Trophoblast cell (in vitro differentiated cells and primary cell): Measurements from ENCODE around the gene RFX3.

Experiments used
- DNase-seq, 2 donors: peaks; one replicate each; pipeline ENCODE4 v3.0.0-alpha.2; 2016
- H2AFZ ChIP-seq: 2 replicates; pipeline ENCODE4 v1.6.1; 2013; ENCODE audit warnings: low read length, moderate library complexity, mild to moderate bottlenecking; ENCODE audit not compliant: insufficient read depth, poor library complexity
- H2AK5ac ChIP-seq: 2 replicates; pipeline ENCODE4 v1.6.1; 2013; ENCODE audit warnings: mild to moderate bottlenecking, low read length
- H2BK120ac ChIP-seq: 2 replicates; pipeline ENCODE4 v1.6.1; 2013; ENCODE audit warnings: low read length, mild to moderate bottlenecking, moderate library complexity; ENCODE audit not compliant: insufficient read depth, poor library complexity
- H2BK12ac ChIP-seq: 2 replicates; pipeline ENCODE4 v1.6.1; 2013; ENCODE audit warnings: mild to moderate bottlenecking, low read length, moderate library complexity
- H2BK5ac ChIP-seq: 2 replicates; pipeline ENCODE4 v1.6.1; 2013; ENCODE audit warnings: low read length, low read depth, moderate library complexity, mild to moderate bottlenecking; ENCODE audit not compliant: poor library complexity
- H3K14ac ChIP-seq: 2 replicates; pipeline ENCODE4 v1.6.1; 2013; ENCODE audit warnings: mild to moderate bottlenecking, low read length
- H3K18ac ChIP-seq: 2 replicates; pipeline ENCODE4 v1.6.1; 2013; ENCODE audit warnings: mild to moderate bottlenecking, low read length
- H3K23ac ChIP-seq: 2 replicates; pipeline ENCODE4 v1.6.1; 2013; ENCODE audit warnings: low read length
- H3K27ac ChIP-seq: 2 replicates; pipeline ENCODE4 v1.5.1; 2013; ENCODE audit warnings: low read depth, mild to moderate bottlenecking, inconsistent platforms, low read length, moderate library complexity
- H3K27me3 ChIP-seq: 2 replicates; pipeline ENCODE4 v1.6.1; 2013; ENCODE audit warnings: inconsistent platforms, mild to moderate bottlenecking, low read length, moderate library complexity; ENCODE audit not compliant: insufficient read depth
- H3K36me3 ChIP-seq, 2 experiments: 1 replicate in 1 of 2; 2 replicates in 1 of 2; pipeline ENCODE4 v1.6.1; 2013; ENCODE audit warnings: low read length in 2 of 2, mild to moderate bottlenecking in 2 of 2, moderate library complexity in 1 of 2; ENCODE audit not compliant: insufficient read depth in 2 of 2, control insufficient read depth in 1 of 2
- H3K4ac ChIP-seq: 2 replicates; pipeline ENCODE4 v1.6.1; 2013; ENCODE audit warnings: low read depth, mild to moderate bottlenecking, low read length, moderate library complexity
- H3K4me1 ChIP-seq, 2 experiments: 1 replicate in 1 of 2; 2 replicates in 1 of 2; pipeline ENCODE4 v1.6.1; 2013; ENCODE audit warnings: low read length in 2 of 2, mild to moderate bottlenecking in 2 of 2, moderate library complexity in 1 of 2; ENCODE audit not compliant: insufficient read depth in 2 of 2, control insufficient read depth in 1 of 2
- H3K4me2 ChIP-seq: 2 replicates; pipeline ENCODE4 v1.6.1; 2013; ENCODE audit warnings: inconsistent platforms, mild to moderate bottlenecking, low read length, moderate library complexity
- H3K4me3 ChIP-seq: 2 replicates; pipeline ENCODE4 v1.5.1; 2013; ENCODE audit warnings: mild to moderate bottlenecking, low read depth, low read length, inconsistent platforms
- H3K79me1 ChIP-seq: one replicate; pipeline ENCODE4 v1.6.1; 2013; ENCODE audit warnings: low read length
- H3K79me2 ChIP-seq: 2 replicates; pipeline ENCODE4 v1.6.1; 2013; ENCODE audit warnings: low read length, mild to moderate bottlenecking; ENCODE audit not compliant: control insufficient read depth, insufficient read depth, poor library complexity
- H3K9ac ChIP-seq: 2 replicates; pipeline ENCODE4 v1.6.1; 2013; ENCODE audit warnings: mild to moderate bottlenecking, low read length
- H3K9me3 ChIP-seq: 2 replicates; pipeline ENCODE4 v1.6.1; 2013; ENCODE audit warnings: low read depth, mild to moderate bottlenecking, control low read depth, inconsistent platforms, low read length; ENCODE audit not compliant: insufficient read depth
- H4K12ac ChIP-seq: 2 replicates; pipeline ENCODE4 v1.6.1; 2013; ENCODE audit warnings: low read depth, mild to moderate bottlenecking, low read length, moderate library complexity
- H4K8ac ChIP-seq: 2 replicates; pipeline ENCODE4 v1.6.1; 2013; ENCODE audit warnings: low read depth, mild to moderate bottlenecking, low read length, moderate library complexity
- H4K91ac ChIP-seq: one replicate; pipeline ENCODE4 v1.6.1; 2013; ENCODE audit warnings: low read depth, mild to moderate bottlenecking, low read length, moderate library complexity
- WGBS: extraction: QIAGEN DNeasy Blood & Tissue Kit; methylation state at CpG from one replicate; pipeline ENCODE4 v1.1.7; 2013; ENCODE audit warnings: missing lambda C conversion rate; ENCODE audit not compliant: insufficient read length, insufficient coverage; ENCODE audit errors: extremely low coverage; 5-methylcytosine and 5-hydroxymethylcytosine counted together

Gene RFX3

DNA sequence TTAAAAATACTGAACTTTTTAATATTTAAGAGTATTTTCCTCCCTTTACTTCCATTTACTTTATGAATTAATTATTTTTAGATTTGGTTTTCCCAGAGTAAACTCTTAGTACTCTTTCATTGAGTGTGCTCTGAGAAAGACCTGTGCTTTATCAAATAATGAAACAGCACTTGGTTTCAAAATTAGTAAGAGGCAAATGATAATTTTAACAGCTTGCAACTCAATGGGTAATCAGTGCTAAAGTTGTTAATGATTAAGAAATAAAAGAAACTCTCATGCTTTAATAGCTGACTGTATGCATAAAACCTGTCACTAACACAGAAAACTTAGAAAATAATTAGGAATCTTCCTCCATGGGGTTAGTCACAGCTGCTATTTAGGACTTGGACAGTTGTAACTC, 244.4 kb downstream of the RFX3 start:
- no peak overlapping the region for H2BK5ac ChIP-seq
- no peak overlapping the region for H2AK5ac ChIP-seq
- no peak for DNase-seq
- H3K36me3 ChIP-seq, result no peaks in the 10 kb centered on the region
- no peaks in the 10 kb centered on the region for H3K27me3 ChIP-seq
- H3K4me3 ChIP-seq, result no peak overlapping the region
- no peak overlapping the region for H2BK12ac ChIP-seq
- no peak overlapping the region for H3K4me2 ChIP-seq
- H3K18ac ChIP-seq, result no peak overlapping the region
- H2BK120ac ChIP-seq, result no peak overlapping the region
- no peaks in the 10 kb centered on the region for H3K79me1 ChIP-seq
- H3K4ac ChIP-seq, result no peak overlapping the region
- H3K79me2 ChIP-seq, result no peaks in the 10 kb centered on the region
- no peak overlapping the region for H4K12ac ChIP-seq
- no peak overlapping the region for H4K91ac ChIP-seq
- no peak overlapping the region for H3K23ac ChIP-seq
- no peak overlapping the region for H3K9ac ChIP-seq
- no peak overlapping the region for H2AFZ ChIP-seq
- H3K9me3 ChIP-seq, result no peaks in the 10 kb centered on the region
- H3K4me1 ChIP-seq, result no peaks in the 10 kb centered on the region
- no peak overlapping the region for H3K27ac ChIP-seq
- no peak overlapping the region for H3K14ac ChIP-seq
- H4K8ac ChIP-seq, result no peak overlapping the region

DNA sequence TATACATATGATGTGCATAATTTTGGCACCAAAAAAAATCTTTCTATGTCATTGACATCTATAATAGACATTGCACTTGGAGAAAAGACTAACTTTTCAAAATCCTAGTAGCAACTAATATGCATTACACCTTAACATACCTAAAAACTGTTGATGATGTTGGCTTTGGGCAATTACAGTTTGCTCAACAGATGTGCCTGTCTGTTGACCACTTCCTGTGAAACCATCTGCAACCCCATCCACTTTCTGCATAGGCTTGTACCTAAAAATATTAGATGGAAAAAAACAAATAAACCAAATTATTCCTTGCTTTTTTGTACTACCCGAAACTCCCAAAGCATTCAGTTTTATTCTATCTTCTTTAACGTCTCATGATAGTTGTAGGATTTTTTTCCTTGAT, 248.6 kb downstream of the RFX3 start:
- H3K27me3 ChIP-seq, result no peaks in the 10 kb centered on the region
- no peak overlapping the region for H3K14ac ChIP-seq
- DNase-seq, result no peak
- WGBS, result no CpG with 5 or more reads among the region's 2 CpGs
- no peak overlapping the region for H2AFZ ChIP-seq
- H3K9me3 ChIP-seq, result no peaks in the 10 kb centered on the region
- no peak overlapping the region for H4K12ac ChIP-seq
- no peaks in the 10 kb centered on the region for H3K4me1 ChIP-seq
- H2BK12ac ChIP-seq, result no peak overlapping the region
- no peak overlapping the region for H3K18ac ChIP-seq
- H3K36me3 ChIP-seq, result no peaks in the 10 kb centered on the region
- no peak overlapping the region for H3K4me2 ChIP-seq
- no peak overlapping the region for H2AK5ac ChIP-seq
- H4K91ac ChIP-seq, result no peak overlapping the region
- H3K27ac ChIP-seq, result no peak overlapping the region
- no peak overlapping the region for H3K4ac ChIP-seq
- no peak overlapping the region for H4K8ac ChIP-seq
- H2BK120ac ChIP-seq, result no peak overlapping the region
- H3K9ac ChIP-seq, result no peak overlapping the region
- H3K23ac ChIP-seq, result no peak overlapping the region
- no peak overlapping the region for H2BK5ac ChIP-seq
- no peaks in the 10 kb centered on the region for H3K79me2 ChIP-seq
- H3K79me1 ChIP-seq, result no peaks in the 10 kb centered on the region
- no peak overlapping the region for H3K4me3 ChIP-seq

DNA sequence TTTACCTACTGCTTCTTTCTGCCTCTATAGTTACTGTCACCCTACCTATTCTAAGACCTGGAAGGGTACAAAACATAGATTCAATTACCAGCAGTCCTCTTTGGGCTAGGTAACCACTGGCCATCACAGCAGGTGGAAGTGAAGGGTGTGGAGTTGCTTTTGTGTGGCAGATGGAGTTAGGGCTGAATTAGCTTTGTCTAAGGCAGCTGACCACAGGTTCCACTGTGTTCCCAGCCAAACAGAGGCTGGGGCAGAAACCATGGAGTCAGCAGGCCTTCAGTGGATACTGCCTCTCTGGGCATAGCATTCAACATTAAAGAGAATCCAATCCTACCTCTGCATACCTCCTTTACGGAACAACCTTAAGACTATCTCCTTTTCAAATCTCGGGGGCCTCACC, 254.2 kb downstream of the RFX3 start:
- H3K36me3 ChIP-seq, result peaks cover 0 to 2% of the 10 kb centered on the region in 2 experiments
- WGBS, result no CpG with 5 or more reads among the region's 2 CpGs
- H3K79me2 ChIP-seq, result no peaks in the 10 kb centered on the region
- no peak overlapping the region for H2BK120ac ChIP-seq
- no peaks in the 10 kb centered on the region for H3K9me3 ChIP-seq
- no peak overlapping the region for H4K12ac ChIP-seq
- peak overlapping the region; percentile 46 for H3K23ac ChIP-seq
- H3K4ac ChIP-seq, result no peak overlapping the region
- H3K4me3 ChIP-seq, result no peak overlapping the region
- H3K27me3 ChIP-seq, result no peaks in the 10 kb centered on the region
- H4K8ac ChIP-seq, result no peak overlapping the region
- no peak overlapping the region for H2BK12ac ChIP-seq
- DNase-seq, result no peak
- H3K4me2 ChIP-seq, result no peak overlapping the region
- H3K79me1 ChIP-seq, result no peaks in the 10 kb centered on the region
- H2AK5ac ChIP-seq, result no peak overlapping the region
- H3K14ac ChIP-seq, result no peak overlapping the region
- no peaks in the 10 kb centered on the region for H3K4me1 ChIP-seq
- H4K91ac ChIP-seq, result no peak overlapping the region
- no peak overlapping the region for H2AFZ ChIP-seq
- no peak overlapping the region for H3K27ac ChIP-seq
- no peak overlapping the region for H2BK5ac ChIP-seq
- no peak overlapping the region for H3K18ac ChIP-seq
- H3K9ac ChIP-seq, result no peak overlapping the region

DNA sequence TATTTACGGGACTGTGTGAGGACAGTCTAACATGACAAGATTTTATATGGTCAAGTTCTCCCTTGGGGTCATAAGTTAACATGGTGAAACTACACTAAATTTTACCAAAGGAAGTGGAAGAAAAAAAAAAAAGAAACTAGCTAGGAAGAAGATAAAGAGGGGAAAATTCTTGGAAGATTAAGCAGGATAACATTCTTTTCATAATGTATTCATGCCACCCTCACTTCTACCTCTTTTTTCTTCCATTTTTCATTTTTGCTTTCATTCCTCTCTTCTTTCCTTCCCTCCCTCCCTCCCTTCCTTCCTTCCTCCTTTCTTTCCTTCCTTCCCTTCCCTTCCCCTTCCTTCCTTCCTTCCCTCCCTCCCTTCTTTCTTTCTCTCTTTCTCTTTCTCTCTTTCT, 254.6 kb downstream of the RFX3 start:
- Histone ChIP-seq H3K4me3 (no peak overlapping the region), H2BK120ac (no peak overlapping the region), H3K9ac (no peak overlapping the region), H3K79me1 (no peaks in the 10 kb centered on the region), H3K4me2 (no peak overlapping the region), H3K36me3 (peaks cover 0 to 2% of the 10 kb centered on the region in 2 experiments), H4K8ac (no peak overlapping the region), H3K4ac (no peak overlapping the region), H4K12ac (no peak overlapping the region), H3K79me2 (no peaks in the 10 kb centered on the region), H3K14ac (no peak overlapping the region), H3K18ac (no peak overlapping the region), H3K27me3 (no peaks in the 10 kb centered on the region), H2BK12ac (no peak overlapping the region), H3K9me3 (no peaks in the 10 kb centered on the region), H2BK5ac (no peak overlapping the region), H2AFZ (no peak overlapping the region), H2AK5ac (no peak overlapping the region), H3K4me1 (no peaks in the 10 kb centered on the region), H4K91ac (no peak overlapping the region), H3K27ac (no peak overlapping the region), H3K23ac (no peak overlapping the region)
- no peak for DNase-seq
- no CpG with 5 or more reads among the region's 1 CpG for WGBS
